GM08714 (cell line): ENCODE data around the gene ADARB1.

ENCODE experiments used
- H3K4me3 ChIP-seq: fragments of 200-500 bp; sonication (Bioruptor generic); 2 replicates; pipeline ENCODE4 v1.5.1; 2014; ENCODE audit warnings: mild to moderate bottlenecking, low read length, inconsistent platforms
- ZNF274 ChIP-seq: IDR thresholded peaks from 2 replicates; pipeline ENCODE4 v1.6.1; 2012; ENCODE audit warnings: mild to moderate bottlenecking, low read depth, low read length

Gene ADARB1

GRCh38 chr21:45033791-45034555 lies 40.4 kb upstream of the ADARB1 start:
- no peak overlapping the region for H3K4me3 ChIP-seq
- no peak for TF ChIP-seq ZNF274

DNA sequence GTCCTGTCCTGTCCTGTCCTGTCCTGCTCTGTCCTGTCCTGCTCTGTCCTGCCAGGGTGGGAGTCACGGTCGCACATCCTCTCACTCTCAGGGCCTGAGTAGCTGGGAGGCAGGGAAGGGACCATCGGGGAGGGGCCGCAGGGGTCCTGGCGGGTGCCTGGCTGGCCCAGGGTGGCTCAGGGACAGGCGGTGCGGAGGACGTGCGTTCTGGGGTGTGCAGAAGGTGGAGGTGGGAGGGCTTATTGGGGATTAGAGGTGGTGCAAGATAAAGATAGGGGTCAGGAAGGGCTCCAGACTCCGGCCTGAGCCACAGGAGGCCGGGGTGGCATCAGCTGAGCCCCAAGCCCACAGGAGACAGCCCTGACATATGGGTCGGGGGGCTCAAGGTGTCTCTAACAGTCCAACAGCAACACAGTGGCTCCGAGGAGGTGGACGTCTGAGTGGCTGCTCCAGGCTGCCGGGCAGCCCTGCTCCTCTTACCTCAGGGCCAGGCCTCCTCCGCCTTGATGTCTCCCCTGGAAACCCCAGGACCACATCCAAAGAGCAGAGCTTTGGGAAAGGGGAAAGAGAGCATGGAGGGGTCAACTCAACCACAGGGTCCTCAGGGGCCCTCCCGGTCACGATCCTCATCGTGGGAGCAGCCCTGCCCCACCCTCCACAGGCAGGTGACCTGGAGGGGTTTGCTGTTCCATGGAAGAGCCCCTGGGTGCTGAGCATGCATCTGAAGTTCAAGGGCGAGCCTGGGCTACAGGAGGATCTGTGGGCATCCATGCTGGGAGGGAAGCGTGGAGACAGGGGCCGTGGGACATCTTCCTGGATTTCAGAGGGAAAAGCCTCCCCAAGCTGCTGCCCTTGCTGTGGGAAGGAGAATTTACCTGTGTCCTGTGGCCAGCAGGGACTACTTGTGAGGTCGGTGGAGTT lies 39.6 kb upstream of the ADARB1 start:
- no peak for TF ChIP-seq ZNF274

GRCh38 chr21:45035477-45035848 lies 38.9 kb upstream of the ADARB1 start:
- no peak for TF ChIP-seq ZNF274
- H3K4me3 ChIP-seq: no peak overlapping the region

More for the DNA sequence above, 39.6 kb upstream of the ADARB1 start:
- H3K4me3 ChIP-seq: no peak overlapping the region

DNA sequence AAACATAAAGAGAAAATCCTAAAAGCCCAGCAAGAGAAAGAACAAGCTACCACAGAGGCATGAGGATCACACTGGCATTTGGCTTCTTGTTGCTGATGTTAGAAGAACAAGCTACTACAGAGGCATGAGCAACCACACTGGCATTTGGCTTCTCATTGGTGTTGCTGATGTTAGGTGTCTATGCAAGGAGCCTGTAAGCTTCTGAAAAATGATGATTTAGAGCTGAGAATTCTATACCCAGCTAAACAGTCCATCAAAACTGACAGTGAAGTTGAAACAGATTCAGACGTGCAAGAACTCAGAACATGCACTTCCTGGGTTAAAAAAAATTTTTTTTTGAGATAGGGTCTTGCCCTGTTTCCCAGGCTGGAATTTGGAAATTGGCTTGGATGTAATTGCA lies 37.8 kb upstream of the ADARB1 start:
- TF ChIP-seq ZNF274: no peak
- H3K4me3 ChIP-seq: no peak overlapping the region

DNA sequence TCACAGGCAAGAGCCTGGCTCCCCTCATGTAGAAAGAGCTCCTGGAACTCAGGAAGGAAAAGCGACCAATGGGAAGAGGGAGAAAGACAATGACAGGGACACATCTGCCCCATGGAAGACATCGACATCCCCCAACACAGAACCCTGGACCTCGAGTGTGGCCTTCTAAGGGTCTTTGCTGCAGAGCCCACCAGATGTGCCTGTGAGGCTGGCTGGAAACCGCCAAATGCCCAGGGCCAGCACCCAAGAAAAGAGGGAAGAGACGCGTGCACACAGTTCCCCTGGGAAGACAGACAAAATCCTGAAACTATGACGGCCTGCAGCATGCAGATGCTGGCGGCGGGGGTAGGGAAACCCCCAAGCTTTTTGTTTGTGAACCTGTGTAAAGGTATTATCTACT lies 36.4 kb upstream of the ADARB1 start:
- no peak overlapping the region for H3K4me3 ChIP-seq
- TF ChIP-seq ZNF274: no peak

- no peak overlapping the region for H3K4me3 ChIP-seq
- no peak for TF ChIP-seq ZNF274
These were observed 34.8 kb upstream of the ADARB1 start for GRCh38 chr21:45039317-45040156.

DNA sequence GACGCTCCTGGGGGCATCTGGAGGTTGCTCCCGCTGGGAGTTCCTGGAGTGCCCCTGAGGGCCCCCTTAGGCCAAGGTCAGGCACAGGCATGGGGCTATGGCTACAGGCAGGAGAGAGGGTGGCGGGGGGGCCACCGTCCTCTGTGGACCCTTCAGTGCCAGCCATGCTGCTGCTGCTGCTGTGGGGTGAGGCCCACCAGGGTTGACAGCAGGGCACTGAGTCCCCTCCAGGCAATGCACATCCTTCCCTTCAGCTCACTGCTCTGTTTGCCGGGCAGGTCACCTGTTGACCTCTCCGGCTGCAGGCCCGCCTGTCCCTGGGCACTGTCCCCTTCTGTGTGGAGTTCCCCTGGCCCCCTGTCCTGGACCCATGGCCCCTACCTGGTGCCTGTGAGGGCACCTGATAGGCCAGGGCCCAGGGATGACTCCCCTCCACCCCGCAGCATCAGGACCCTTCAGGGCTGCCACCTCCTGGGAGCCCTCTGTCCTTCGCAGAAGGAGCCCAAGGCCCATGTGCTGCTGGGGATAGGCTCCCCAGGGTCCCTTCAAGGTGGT lies 34.1 kb upstream of the ADARB1 start:
- H3K4me3 ChIP-seq: no peak overlapping the region
- no peak for TF ChIP-seq ZNF274

DNA sequence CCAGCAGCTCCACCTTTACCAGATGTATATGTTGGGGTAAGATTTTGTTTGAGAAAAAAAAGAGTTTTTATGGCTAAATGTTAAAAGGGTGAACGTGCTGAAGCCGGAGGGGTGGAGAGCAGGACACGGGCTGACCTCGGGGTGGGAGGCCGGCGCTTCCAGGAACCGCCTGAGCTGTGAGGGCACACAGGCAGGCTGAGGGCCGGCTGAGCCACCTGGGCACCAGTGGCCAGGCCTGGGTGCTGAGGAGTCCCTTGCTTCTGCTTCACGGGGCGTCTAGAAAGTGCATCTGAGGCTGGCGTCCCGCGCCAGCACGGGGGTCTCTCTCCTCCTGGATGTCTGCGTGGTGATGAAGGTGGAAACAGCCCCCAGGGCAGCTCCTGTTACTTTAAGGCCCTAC lies 33.6 kb upstream of the ADARB1 start:
- H3K4me3 ChIP-seq: no peak overlapping the region
- TF ChIP-seq ZNF274: no peak

DNA sequence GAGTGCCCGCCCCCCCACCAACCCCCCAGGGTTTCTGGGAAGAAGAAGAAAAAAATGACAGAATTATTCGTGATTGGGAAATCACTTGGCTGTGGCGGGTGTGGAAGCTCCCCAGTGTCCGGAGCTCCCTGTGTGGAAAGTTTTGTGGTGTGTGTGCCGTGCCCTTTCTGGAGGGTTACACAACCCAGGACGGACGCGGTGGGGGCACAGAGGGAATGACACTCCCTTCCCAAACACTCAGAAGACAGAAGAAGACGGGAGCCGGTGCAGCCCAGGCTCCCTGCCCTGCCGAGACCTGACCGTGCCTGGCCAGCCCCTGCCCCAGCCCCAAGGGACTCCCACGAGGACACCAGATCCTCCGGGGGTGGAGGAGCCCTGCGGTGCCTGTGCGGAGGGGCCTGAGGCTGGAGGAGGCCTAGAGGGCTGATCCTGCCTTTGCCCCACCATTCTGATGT lies 33.0 kb upstream of the ADARB1 start:
- H3K4me3 ChIP-seq: no peak overlapping the region
- no peak for TF ChIP-seq ZNF274

- no peak for TF ChIP-seq ZNF274
- H3K4me3 ChIP-seq: no peak overlapping the region
These were observed 32.3 kb upstream of the ADARB1 start for GRCh38 chr21:45041984-45042663.

- H3K4me3 ChIP-seq: no peak overlapping the region
- TF ChIP-seq ZNF274: no peak
These were observed 31.7 kb upstream of the ADARB1 start for GRCh38 chr21:45042664-45043161.

- no peak overlapping the region for H3K4me3 ChIP-seq
- no peak for TF ChIP-seq ZNF274
These were observed 30.8 kb upstream of the ADARB1 start for GRCh38 chr21:45043541-45044020.

GRCh38 chr21:45045481-45045880 lies 28.9 kb upstream of the ADARB1 start:
- TF ChIP-seq ZNF274: no peak
- H3K4me3 ChIP-seq: no peak overlapping the region

- no peak for TF ChIP-seq ZNF274
- no peak overlapping the region for H3K4me3 ChIP-seq
These were observed 27.1 kb upstream of the ADARB1 start for GRCh38 chr21:45047257-45047656.
